ENCODE results near the gene RALB.
"Not testable (repeated sequence)": the region's sequence is repeated elsewhere in the genome, so short reads cannot be mapped to it uniquely, and the experiment has no call there.

GRCh38 chr2:120259939-120260338 is 7.3 kb downstream of the RALB start:
- TF ChIP-seq CTCF (conservative IDR thresholded peaks at IDR 0.05 in 1 of 2, IDR thresholded peaks at IDR 0.05 in 1 of 2; ENCODE audit: low read depth in 1 of 2, low read length in 2 of 2); EZH2 (IDR thresholded peaks at IDR 0.05; ENCODE audit: low read length, missing control alignments): not testable (repeated sequence)
